NCI-H2029 treated with DMSO at 0.1 percent for 48 hours (cell line): ENCODE results near the gene HSFX1.

ENCODE experiments used
- DNase-seq: peaks from one replicate; lab custom pipeline; 2025; lab: John Stamatoyannopoulos, UW

The HSFX1 gene

GRCh38 chrX:149804102-149804501 is 30.2 kb downstream of the HSFX1 start:
- no peak for DNase-seq

- no peak for DNase-seq
Measured at GRCh38 chrX:149807747-149808458, 34.0 kb downstream of the HSFX1 start.

GRCh38 chrX:149818652-149819051 is 44.8 kb downstream of the HSFX1 start:
- DNase-seq, result no peak

- no peak for DNase-seq
Measured at GRCh38 chrX:149819371-149819770, 45.5 kb downstream of the HSFX1 start.

GRCh38 chrX:149825424-149825823 is 51.6 kb downstream of the HSFX1 start:
- no peak for DNase-seq
